HG02970 (cell line): ENCODE measurements around the gene HM13.
"Not testable (repeated sequence)": the region's sequence is repeated elsewhere in the genome, so short reads cannot be mapped to it uniquely, and the experiment has no call there.

Source experiments
- ATAC-seq: cut with Tn5 transposase; IDR thresholded peaks from one replicate; pipeline ENCODE4 v1.9.1; 2021; ENCODE audit warnings: mild to moderate bottlenecking, moderate library complexity, moderate number of reproducible peaks; ENCODE audit not compliant: unreplicated experiment, low FRiP score

Gene HM13

DNA sequence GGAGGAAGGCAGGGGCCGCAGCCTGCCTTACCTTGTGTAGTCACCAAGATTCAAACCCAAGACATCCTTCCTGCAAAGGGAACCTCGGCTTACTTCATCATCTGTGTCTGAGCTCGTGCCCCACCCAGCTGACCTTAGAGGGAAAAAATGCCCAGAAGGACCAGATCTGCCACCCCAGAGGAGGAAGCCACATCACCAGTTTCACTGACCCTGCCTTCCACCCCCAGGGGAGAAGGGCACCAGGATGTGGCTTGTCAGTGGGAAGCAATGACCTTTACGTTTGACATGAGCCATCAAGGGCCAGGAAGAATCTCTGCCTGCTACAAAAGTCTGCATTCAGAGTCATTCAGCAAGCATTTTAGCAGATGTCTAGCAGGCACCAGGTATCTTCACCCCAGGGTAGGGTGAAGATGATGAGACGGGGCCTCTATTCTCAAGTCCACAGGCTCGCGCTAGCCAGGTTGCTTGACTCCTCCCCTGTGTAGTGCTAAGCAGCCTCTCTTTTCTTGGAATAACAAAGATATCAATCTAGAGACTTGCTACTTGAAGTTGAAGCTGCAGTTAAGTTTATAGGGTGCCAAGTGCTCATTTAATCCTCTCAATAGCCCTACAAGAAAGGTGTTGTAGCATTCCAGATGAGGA lies 28.1 kb downstream of the HM13 start:
- ATAC-seq: no peak

DNA sequence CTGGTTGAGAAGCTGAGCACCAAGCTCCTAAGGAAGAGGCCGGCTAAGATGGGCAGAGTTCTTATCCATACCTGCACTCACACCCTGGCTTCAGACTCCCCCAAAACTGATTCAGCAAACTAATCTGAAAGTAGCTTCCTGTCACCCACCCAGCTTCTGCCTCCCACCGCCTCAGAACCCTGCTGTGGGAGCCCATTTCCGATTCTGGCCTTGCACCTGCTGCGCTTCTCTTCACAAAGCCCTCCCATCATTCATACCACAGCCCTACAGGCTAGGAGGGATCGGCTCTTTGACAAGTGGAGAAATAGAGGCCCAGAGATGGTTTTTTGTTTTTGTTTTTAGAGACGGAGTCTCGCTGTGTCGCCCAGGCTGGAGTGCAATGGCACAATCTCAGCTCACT lies 28.7 kb downstream of the HM13 start:
- no peak for ATAC-seq

DNA sequence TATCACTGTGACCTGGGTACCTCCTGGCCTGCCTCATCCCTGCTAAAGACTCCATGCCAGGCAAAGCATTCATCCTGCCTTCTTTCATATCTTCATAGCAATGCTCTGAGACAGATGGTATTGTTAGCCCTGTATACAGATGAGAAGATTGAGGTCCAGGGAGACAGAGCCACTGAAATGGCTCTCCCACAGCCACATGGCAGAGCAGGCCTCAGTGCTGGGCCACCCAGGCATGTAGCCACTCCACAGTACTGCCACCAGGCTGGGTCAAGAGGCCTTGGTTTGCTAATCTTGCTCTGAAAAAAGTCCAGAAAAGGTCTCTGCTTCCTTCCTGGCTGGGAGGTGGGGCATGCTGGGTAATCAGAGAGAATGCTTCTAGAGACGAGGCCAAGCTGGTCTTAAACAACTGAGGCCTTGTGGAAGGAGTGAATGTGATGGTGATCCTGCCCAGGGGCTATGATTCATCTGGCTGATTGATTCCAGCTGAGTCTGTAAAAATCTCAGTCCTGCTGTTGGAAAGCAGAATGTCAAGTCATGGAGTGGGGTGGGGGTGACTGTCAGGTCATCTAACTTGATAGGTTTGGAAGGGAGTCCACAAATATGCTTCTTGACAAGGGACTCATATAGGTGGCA lies 29.8 kb downstream of the HM13 start:
- no peak for ATAC-seq

DNA sequence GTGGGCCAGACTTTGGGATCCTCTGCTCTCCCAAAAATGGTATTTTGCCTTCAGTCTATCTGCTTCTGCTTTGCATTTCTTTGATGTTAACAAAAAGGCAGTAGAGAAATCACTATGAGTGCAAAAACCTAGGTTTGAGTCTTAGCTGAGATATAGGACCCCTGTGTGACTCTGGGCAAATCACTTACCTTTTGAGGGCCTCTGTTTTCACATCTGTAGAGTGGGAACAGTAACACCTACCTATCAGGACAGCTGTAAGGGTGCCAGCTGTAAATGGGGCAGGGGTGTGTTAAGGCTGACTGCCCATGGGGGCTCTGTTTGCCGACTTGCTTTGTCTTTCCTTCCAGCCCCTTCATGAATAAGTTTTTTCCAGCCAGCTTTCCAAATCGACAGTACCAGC lies 30.4 kb downstream of the HM13 start:
- ATAC-seq: no peak

DNA sequence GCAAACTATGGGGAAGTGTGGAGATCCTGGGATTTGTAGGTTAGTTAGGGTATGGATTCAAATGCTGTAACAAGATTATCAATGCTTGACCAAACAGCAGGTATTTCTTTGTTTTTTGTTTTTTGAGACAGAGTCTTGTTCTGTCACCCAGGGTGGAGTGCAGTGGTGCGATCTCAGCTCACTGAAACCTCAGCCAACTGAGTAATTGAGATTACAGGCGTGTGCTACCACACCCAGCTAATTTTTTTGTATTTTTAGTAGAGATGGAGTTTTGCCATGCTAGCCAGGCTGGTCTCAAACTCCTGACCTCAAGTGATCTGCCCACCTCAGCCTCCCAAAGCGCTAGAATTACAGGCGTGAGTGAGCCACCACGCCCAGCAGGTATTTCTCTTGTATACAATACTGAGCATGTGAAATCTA lies 31.4 kb downstream of the HM13 start:
- not testable (repeated sequence) for ATAC-seq

DNA sequence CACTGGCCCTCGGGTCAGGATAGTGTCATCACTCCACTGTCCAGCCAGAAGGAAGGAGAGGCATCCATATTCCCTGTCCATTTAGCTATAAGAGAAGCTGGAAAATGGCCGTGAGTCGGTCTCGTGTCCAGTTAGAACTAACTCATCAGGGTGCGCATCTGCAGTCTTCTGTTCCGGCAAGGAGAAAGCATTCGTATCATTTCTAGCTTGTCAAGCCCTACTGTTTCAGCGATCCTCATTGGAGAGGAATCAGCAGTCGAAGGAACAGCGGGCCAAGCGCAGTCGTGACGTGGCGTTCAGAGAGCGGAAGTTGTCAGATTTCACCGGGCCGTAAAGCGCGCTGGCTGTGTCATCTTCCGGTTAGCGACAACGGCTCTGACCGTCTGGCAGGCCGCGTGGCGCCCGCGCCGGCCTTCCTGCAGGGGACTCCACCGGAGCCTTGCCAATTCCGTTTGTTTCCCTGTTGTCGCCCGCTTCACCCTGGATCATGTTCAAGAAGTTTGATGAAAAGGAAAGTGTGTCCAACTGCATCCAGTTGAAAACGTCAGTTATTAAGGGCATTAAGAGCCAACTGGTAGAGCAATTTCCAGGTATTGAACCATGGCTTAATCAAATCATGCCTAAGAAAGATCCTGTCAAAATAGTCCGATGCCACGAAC lies 32.9 kb downstream of the HM13 start:
- ATAC-seq: peak; percentile 61

DNA sequence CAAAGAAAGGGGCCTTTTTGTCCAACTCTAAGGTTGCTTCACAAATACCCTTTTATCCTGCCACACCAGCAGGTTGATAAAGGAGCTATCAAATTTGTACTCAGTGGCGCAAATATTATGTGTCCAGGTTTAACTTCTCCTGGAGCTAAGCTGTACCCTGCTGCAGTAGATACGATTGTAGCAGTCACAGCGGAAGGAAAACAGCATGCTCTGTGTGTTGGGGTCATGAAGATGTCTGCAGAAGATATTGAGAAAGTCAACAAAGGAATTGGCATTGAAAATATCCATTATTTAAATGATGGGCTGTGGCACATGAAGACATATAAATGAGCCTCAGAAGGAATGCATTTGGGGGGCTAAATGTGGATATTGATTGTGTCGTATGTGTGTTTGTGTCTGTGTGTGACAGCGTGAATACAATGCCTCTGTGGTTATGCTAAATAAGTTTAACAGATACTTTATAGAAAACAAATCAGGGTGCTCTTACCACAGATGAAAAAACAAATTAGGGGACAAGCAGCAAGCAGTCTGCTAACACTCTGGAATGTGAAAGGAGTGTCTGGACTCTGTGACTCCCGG lies 33.6 kb downstream of the HM13 start:
- ATAC-seq: no peak

DNA sequence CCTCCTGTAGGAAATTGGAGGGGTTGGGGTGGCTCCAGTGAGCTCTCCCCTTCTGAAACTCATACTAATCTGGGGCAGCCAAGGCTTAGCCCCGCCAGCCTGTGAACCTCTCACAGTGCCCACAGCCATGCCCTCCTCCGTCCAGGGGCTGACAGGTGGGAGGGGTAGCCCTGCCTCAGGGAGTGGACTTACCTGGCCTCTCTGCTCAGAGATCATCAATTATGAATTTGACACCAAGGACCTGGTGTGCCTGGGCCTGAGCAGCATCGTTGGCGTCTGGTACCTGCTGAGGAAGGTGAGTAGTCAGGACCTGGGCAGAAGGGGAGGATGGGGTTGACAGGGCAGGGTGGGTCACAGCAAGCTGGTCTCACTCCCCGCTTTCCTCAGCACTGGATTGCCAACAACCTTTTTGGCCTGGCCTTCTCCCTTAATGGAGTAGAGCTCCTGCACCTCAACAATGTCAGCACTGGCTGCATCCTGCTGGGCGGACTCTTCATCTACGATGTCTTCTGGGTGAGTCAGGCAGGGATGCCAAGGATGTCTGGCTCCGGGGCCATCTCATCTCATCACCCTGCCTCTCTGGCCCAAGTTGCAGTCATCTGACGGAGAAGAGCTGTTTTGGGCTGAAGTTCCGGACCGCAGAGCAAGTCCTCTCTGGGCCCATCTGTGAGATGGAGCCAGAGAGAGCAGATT lies 34.7 kb downstream of the HM13 start:
- no peak for ATAC-seq

DNA sequence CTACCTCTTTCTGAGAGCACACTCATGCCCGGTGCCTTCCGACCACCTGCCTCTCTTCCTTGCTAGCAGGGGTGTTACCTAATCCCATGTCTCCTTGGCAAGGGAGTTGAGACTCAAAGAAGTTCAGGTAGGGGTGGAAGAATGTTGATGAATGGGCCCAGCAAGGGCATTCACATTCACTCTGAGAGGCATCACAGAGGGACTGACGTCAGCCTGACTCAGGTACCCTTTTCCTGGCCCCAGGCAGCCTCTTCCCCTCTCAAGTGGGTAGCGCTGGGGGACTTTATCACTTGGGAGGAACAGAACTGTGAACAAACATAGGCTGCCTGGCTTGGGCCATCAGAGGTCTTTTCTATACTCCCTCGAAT lies 35.3 kb downstream of the HM13 start:
- no peak for ATAC-seq

DNA sequence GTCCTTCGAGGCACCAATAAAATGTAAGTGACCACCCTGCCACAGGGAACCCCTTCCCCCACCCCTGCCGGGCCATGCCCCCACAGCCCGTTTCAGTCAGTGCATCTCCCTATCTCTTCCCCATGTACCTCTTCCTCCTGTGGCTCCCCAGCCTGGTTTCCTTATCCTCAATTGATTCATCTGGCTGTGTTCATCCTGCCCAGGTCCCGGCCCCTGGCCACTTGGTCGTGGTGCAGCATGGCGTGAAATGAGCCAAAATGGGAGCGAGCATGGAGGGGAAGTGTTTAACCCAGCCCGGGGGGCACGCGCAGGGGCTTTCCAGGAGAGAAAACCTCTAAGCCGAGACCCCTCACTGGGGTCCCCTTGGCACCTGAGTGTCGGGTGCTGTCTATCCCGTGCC lies 35.9 kb downstream of the HM13 start:
- ATAC-seq: no peak

DNA sequence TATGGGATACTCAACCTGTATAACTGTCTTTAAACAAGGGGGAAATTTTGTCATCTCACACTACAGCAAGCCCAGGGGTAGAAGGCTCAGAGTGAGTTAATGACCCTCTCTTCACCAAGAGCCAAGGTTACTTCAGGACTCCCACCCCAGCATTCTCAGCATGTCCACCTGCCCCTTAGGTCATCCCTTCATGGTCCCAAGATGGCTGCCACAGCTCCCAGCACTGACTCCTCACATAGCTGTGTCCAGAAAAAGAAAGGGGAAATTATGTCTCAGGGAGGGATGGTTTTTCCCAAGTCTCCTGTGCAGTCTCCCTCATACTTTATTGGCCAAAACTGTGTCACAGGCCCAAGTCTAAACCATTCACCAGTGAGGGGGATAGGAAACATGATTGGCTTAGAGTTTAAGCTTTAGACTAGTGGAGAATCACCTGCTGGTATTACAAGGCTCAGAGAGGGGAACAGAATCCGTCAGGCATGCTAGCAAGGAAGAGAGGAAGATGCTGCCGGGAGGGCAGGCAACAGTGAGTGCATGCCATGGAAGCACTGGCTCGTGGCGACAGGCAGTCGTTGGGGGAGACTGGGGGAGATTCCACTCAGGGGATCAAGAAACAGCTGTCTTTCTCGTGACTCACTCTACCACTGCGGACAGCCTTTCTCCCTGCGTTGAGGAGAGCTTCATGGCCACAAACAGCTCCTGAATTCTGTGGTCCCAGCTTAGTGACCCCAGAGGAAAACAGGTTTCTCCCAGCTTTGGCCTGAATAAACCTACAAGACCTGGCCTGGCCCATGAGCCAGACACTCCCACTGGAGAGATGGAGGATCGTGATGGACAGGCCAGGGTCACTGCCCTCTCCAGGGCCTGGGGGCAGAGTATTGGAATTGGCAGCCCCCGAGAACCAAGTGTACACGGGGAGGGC lies 37.2 kb downstream of the HM13 start:
- no peak for ATAC-seq

DNA sequence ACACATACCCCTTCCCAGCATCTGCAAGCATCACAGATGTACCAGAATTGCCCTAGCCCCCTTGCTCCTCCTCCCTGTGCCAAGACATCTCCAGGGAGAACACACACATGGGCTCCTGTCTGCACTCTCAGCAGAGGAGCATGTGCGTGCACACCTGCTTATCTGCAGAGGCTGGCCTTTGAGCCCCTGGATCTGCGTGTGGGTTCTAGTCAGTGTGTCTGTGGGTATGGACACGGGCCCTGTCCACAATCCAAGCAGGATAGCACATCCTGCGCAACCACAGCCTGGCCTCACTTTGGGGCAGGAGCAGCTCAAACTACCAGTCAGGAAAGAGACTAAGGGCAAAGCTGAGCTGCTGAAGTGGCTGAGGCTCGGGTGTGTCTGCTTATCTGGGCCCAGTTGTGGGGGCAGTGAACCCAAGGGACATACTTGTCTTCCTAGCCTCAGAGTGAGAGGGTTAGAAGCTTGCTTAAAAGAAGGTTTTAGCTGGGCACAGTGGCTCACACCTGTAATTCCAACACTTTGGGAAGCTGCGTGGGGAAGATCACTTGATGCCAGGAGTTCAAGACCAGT lies 41.0 kb downstream of the HM13 start:
- ATAC-seq: no peak

DNA sequence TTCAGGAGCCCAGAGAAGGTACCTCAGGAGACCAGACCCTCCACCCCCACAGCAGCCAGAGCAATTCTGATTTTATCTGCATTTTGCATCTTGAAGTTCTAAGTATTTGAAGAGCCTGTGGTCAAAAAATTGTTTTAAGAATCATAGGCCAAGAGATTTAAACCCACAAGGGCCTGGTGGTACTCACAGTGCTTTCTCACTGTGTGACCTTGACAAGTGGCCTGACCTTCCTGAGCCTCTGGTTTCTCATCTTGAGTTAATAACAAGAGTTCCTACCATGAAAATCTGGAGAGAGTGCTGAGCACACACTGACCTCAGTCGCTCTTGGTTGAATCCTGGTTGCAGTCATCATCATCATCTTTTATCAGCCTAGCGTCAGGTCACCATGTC lies 45.5 kb downstream of the HM13 start:
- no peak for ATAC-seq

DNA sequence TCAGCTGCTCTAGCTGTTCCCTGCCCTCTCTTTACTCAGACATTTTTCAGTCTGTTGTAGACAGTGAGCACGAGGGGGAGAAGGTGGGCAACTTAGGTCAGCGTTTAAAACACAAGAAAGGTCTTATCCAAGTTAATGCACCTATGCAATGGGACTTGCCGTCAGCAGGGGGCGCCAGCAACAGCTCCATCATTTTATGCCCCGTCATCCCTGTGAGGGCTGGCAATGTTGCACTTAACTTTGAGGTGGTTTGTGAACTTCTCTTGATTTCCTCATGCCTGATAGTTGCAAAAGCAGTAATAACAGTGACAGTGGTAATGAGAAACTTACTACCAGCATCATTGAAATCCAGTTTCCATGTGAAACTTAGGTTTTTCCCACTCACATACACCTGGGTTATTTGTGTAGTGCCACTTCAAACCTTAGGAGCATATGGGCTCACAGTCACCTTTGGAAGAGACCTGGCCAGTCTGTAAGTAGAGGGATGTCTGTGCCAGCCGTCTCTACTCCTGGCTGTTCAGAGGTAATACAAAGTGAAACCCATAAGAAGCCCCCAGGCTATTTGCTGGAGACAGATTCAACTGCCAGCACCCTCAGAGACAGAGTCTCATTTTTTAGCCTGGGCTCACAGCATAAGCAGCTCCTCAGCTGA lies 46.0 kb downstream of the HM13 start:
- ATAC-seq: no peak

DNA sequence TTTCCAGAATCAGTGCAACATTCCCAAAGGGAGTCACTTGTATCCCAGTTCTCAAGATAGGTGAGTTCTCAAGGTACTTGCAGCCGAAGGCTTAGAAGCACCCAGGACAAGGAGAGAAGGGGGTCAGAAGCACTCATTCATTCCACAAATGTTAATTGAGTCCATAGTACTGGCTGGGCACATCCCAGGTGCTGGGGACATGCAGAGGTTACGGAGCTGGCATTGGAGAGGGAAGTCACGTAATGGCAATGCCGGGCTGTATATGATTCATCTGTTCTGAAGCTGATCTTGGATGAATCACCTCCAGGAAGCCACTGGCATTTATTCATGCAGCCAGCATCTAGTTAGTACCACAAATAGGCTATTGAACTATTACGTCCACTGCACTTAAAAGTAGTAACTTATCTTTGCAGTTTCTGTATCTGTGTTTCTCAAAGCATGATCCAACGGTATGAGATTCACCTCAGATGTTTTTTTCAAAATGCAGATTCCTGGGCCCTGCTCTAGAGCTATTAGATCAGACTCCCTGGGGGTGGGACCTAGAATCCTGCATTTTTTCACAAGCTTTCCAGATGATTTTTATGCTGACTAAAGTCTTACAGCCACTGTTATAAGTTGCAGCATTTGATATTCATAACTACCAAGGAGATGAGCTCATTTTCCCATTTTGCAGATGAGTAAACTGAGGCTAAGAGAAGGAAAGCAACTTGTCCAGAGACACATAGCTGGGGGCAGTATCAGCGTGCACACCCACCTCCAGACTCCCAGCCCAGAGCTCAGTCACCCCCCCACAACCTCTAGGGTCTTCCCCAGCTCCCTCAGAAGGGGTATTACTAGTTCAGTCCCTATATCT lies 46.7 kb downstream of the HM13 start:
- ATAC-seq: no peak

DNA sequence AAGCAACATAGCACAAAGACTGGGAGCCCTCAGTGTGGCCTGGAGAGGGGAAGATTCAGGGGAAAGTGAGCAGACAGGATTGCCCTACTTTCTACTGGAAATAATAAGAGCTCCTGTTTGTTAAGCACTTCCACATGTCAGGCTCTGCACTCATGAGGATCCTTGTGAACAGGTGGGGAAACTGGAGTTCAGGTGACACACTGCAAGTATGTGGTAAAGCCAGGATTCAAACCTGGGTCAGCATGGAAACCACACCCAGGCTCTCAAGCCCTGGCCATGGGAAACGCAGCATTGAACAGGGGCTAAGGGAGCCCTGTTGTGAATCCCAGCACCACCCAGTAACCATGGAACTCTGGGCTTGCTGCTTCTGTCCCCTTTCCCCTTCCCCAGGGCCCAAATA lies 48.0 kb downstream of the HM13 start:
- ATAC-seq: no peak

DNA sequence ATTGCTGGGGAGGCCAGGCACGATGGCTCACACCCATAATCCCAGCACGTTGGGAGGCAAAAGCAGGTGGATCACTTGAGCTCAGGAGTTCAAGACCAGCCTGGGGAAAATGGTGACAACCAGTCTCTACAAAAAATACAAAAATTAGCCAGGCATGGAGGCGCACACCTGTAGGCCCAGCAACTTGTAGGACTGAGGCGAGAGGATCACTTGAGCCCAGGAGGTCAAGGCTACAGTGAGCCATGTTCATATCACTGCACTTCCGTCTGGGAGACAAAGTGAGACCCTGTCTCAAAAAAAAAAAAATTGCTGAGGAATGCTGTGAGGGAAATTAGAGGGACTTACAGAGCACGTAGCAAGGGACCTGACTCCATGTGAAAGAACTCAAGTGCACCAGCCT lies 50.0 kb downstream of the HM13 start:
- no peak for ATAC-seq

DNA sequence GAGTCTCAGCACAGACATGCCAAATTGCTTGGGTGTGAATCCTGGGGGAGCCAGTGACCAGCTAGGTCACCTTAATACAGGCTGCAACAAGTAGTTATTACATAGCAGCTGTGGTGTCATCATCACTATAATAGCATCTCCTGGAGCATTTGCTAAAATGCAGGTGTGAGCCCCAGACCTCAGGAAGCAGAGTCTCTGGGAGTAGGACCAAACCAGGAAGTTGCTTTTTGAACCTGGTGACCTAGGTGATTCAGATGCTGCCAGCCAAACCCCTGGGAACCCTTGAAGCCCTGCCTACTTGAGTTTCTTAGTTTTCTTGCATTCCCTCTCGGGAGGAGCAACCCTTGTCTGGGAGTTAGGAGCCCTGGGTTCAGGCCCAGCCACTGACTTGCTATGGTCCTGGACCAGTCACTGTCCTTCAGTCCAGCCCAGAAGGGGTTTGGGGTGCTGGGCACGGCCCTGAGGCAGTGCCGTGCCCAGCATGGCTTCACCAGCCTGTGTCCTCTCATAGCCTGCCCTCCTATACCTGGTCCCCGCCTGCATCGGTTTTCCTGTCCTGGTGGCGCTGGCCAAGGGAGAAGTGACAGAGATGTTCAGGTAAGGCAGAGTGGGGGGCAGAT lies 51.6 kb downstream of the HM13 start:
- no peak for ATAC-seq
